IMR-90 (cell line): ENCODE measurements around the gene LAMB1.

Experiments
- MXI1 ChIP-seq: IDR thresholded peaks from 2 replicates; pipeline ENCODE4 v1.6.1; 2012; ENCODE audit warnings: low read depth, mild to moderate bottlenecking, low read length, moderate library complexity, borderline replicate concordance
- NFE2L2 ChIP-seq: fragments of 150-350 bp; IDR thresholded peaks from 2 replicates; pipeline ENCODE4 v1.6.1; 2016; ENCODE audit warnings: low read depth, mild to moderate bottlenecking, low read length
- SMC3 ChIP-seq: fragments of 150-350 bp; IDR thresholded peaks from 2 replicates; pipeline ENCODE4 v1.6.1; 2016; ENCODE audit warnings: low read depth, mild to moderate bottlenecking, antibody characterized with exemption, low read length, moderate library complexity
- TF ChIP-seq, protein P1 (sequence below): fragments of 150-350 bp; IDR thresholded peaks from 2 replicates; pipeline ENCODE4 v1.6.1; 2016; ENCODE audit warnings: low read depth, mild to moderate bottlenecking, low read length, moderate library complexity, borderline replicate concordance

DNA sequence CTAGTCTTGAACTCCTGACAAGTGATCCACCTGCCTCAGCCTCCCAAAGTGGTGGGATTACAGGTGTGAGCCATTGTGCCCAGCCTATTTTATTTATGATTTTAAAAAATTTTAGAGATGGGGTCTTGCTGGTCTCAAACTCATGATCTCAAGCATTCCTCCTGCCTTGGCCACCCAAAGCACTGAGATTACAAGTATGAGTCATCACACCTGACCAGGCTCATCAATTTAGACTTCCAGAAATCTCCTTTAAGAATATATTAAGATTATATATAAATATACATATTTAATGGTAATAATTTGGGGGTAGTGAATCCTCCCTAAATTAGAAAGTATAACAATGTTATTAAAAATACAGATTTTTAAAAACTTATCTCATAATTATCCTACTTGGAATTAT, 29.1 kb downstream of the LAMB1 start:
- TF ChIP-seq, protein P1, sequence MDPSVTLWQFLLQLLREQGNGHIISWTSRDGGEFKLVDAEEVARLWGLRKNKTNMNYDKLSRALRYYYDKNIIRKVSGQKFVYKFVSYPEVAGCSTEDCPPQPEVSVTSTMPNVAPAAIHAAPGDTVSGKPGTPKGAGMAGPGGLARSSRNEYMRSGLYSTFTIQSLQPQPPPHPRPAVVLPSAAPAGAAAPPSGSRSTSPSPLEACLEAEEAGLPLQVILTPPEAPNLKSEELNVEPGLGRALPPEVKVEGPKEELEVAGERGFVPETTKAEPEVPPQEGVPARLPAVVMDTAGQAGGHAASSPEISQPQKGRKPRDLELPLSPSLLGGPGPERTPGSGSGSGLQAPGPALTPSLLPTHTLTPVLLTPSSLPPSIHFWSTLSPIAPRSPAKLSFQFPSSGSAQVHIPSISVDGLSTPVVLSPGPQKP: no peak
- no peak for TF ChIP-seq MXI1
- no peak for TF ChIP-seq NFE2L2
- TF ChIP-seq SMC3: no peak
